ENCODE data around the gene GALNT4.

The GALNT4 gene

GRCh38 chr12:89524541-89525304 lies at the start of gene GALNT4:
Gene GALNT4 (minus strand): TSS chr12:89524796. CDS start chr12:89524549, 247 bp downstream.
- DNase-seq, result peak; percentile 74

DNA sequence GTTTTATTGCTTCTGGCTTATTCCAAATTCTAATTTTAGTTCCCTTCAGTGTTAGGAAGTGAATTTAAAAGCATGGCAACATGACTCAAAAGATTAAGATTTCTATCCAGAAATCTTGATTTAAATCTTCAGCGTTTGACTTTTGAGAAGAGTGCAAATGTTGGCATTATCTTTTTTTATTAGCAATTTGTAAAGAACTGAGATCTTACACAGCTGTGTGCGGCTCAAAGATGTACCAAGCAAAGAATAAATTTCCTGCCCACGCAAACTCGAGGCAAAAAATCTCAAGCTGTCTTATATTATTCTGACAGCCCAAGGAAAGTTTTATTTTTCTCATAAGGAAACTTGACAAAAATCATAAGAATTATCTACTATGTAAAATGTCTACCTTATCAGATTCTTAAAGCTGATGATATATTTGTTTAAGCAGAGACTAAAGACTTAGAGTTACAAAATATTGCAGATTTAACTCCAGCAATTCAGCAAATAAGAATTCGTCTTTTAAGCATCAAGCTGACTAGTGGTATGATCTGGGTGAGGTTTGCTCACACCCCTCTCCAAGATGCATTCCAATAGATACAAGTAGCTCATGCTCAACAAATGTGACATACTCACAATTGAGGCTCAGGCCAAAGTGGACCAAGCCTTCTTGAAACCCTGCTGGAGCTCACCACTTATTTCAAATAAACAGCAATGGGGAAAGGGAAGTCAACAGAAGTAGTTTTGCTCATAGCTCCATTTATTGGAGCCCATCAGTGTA lies 48.6 kb upstream of the GALNT4 start:
- no peak for DNase-seq

- no peak for DNase-seq
Measured at GRCh38 chr12:89571491-89572195, 47.0 kb upstream of the GALNT4 start.

- no peak for DNase-seq
Measured at GRCh38 chr12:89568484-89568883, 43.9 kb upstream of the GALNT4 start.

DNA sequence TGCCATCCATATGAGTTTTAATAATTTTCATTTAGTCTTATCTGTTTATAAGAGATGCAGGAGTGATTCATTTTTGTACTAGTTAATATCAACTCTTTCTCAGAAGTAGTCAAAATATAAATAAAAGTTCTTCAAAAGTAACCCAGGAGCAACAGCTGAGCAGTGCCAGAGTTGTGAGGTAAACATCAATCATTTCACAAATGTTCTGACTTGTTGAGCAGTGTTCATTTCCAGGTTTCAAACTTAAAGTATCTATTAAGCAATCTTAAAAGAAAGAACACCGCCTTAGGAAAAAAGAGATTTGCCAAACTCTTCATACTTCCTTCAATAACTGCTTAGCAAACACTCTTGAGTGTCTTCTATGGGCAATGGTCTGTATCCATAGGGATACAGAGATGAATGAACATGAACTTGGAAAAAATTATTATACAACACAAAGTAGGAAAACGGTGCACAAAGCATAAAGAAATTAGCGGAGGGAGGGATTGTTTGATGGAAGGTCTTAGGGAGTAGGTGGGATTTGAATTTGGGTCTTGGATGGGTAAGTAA lies 43.2 kb upstream of the GALNT4 start:
- DNase-seq, result no peak

- peak; percentile 38 for DNase-seq
Measured at GRCh38 chr12:89566615-89567014, 42.0 kb upstream of the GALNT4 start.

DNA sequence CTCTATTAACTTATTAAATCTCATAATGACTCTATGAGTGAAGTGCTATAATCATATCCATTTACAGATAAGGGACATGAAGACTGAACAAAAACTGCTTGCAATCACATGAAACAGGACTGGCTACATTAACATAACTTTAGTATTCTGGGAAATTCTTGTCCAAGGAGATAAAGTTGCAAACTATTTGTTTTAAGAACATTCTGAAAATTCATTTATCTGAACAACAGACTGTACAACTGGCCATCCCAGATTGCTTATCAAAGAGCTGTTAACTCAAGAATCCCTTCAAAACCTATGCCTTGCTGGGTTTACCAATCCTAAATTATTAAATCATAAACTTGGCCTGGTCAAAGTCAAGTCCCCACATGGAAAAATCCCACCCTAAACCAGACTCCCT lies 40.4 kb upstream of the GALNT4 start:
- no peak for DNase-seq

DNA sequence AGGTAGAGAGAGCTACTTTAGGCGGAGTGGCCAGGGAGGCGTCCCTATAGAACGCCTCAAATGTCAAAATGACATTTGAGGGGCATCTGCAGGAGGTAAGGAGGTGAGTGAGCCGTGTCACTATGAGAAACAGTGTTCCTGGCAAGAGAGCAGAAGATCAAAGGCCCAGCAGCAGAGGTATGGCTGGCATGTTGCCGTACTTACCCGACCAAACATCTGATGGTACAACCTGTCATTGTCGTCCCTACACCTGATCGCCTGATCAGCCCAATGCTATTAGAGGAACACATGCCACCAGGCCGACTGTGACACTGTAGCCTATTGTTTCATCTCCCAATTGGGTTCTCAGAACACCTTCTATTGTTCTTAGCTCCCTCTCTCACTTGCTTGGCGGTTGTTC lies 35.2 kb upstream of the GALNT4 start:
- DNase-seq, result no peak

DNA sequence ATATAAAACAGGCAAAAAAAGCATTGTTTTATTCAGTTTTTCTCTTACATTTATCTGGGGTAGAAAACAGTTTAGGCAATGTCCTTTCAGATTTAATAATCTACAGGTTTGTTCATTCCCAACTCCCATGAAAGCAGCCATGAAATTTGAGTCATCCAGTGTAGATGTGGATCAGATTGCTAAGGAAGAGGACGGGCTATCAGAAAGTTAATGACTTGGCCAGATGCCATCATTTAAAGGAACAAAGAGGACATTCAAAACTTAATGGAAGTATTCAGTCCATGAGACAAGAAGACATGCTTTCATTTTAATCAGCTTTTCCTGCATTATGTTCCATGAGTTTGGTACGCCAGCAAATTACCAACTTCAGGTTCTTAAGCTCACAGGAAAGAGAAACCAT lies 32.4 kb upstream of the GALNT4 start:
- no peak for DNase-seq

GRCh38 chr12:89552376-89552775 lies 27.8 kb upstream of the GALNT4 start:
- DNase-seq, result peak; percentile 3

DNA sequence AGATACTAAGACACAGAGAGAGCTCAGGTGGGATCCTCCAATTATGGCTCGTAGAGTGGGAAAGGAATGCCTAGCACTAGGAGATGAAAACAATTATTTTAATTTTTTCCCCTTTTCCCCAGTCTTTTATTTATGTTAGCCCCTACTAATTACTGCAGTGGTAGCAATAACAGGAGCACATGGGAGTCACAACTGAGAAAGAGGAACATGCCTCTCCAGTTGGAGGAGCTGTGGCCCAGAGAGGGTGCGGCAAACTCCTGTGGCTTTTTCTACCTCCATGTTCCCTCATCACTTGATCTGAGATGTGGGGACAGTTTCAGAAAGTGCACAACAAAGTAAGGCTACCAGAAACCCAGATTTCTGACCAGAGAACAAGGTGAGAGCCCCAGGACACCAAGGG lies 27.2 kb upstream of the GALNT4 start:
- DNase-seq, result no peak

DNA sequence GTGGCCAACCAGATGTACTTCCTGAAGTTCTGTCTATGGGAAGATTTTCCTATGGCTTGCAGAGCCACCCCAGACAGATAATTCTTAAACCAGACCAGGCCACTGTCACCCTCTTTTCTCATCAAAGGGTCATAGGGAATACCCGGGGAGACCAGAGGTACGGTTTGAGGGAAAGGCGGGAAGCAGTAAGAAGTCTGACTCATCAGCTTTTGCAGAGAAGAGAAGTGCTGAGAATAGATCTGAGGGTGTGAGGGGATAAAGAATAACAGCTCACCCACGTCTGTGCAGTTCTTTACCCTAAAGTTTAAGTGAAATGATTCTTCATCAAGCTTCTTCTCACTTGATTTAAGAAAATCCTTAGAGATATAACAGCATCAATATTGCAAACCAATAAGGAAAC lies 22.5 kb upstream of the GALNT4 start:
- no peak for DNase-seq

DNA sequence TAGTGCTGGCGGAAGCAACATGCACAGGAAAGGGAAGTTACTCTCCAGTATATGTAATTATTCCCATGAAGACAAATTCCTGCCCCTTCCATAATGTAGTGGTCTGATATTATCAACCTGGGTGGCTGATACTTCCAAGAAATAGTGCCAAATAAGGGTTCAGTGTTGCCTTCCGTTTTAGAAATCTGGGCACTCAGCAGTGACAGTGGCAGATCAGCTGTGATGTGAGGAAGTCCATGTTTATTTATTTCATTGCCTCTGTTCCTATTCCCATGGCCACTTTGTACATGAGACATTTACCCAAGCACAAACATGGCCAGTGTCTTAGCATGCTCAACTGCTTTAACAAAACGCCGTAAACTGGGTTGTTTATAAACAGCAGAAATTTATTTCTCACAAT lies 21.6 kb upstream of the GALNT4 start:
- DNase-seq, result no peak

- peak; percentile 73 for DNase-seq
Measured at GRCh38 chr12:89544681-89545184, 20.1 kb upstream of the GALNT4 start.

DNA sequence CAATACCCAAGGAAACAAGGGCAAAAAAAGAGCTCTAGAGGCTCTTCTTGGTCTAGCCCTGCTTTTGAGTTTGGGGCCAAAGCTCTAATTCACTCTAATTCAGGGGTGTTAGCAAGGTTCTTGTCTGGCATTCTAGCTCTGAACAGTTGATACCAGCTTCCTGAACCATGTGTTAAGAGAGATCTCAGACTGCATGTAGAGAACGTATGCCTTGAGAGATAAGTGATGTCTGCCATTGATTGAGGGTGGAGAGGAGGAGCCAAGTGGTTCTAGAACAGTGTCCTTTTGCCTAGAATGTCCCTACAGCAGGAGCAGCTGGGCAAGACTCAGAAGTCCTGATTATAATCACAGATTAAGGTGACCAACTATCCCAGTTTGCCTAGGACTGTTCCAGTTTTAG lies 19.4 kb upstream of the GALNT4 start:
- DNase-seq, result no peak

- DNase-seq, result peak; percentile 60
Measured at GRCh38 chr12:89542912-89543592, 18.5 kb upstream of the GALNT4 start.

GRCh38 chr12:89542236-89542635 lies 17.6 kb upstream of the GALNT4 start:
- no peak for DNase-seq

DNA sequence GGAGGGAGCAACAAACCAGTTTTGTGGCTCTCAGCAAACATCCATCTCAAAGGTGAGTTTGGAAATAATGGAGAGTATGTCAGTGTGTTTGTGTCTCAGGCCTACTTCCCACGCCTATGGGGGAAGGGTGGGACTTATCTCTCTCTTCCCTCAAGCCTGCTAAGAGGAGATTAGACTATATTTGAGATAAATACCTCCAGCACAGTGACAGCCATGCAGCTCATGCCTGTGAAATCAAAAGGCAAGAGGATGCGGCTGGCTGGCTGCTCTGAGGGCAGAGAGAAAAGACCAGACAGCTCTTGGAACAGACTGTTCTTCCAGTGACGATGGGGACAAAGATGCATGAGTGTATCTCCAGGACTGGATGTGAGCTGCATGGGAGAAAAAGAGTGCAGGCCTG lies 16.0 kb upstream of the GALNT4 start:
- no peak for DNase-seq

GRCh38 chr12:89539426-89540223 lies 15.0 kb upstream of the GALNT4 start:
- no peak for DNase-seq

- DNase-seq, result no peak
Measured at GRCh38 chr12:89538897-89539296, 14.3 kb upstream of the GALNT4 start.

DNA sequence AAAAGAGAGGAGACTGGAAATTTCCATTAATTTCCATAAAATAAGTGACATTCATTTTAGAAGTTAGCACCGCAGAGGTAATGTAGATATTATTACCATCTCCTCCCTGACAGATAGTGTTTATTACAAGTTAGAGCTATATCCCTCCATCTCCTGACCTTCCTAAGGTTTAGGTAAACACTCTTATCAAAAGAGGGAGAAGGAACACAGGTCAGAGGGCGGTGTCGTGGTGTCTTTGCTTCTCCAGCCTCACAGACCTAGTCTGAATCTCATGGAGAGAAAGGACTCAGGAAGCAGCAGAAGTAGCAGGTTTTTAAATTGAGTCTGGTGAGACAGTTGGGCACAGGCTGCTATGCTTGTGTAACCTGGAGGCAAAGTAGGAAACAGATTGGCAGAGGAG lies 12.8 kb upstream of the GALNT4 start:
- DNase-seq, result no peak

DNA sequence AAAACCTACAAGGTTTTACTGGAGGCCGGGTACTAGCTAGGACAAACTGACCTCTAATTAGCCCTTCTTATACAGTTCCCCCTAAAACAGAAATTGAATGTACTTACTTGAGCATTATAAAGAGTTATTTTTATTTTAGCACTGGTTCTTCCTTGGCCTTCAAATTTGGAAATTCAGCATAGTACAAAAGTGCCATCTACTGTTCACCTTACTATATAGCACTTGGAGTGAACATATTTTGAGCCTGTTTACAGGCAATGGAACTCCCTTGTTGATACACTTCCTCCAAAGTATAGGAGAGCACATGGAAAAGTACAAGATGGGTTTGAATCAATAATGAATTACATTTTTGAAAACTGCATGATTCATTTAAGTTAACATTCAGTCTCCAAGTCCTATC lies 5.1 kb upstream of the GALNT4 start:
- peak; percentile 37 for DNase-seq
